ENCODE measurements around the gene RDH13. TPM values are rescaled to one million over a fixed set of nuclear protein-coding genes. Genes with fewer than 3 reads are reported as not detected.
A peak's percentile ranks its signal among the peaks of the same experiment; 100 is the strongest.

The RDH13 gene
- total and polyA plus RNA-seq, 4 donors: 8.9 to 11.7 (median 9.5) TPM

GRCh38 chr19:55089342-55089944, 26.5 kb upstream of the RDH13 start:
- H3K9me3 ChIP-seq (ENCODE audit: control insufficient read depth in 4 of 4, low read length in 3 of 4): no peaks in the 10 kb centered on the region
- no peak overlapping the region for H3K4me3 ChIP-seq (ENCODE audit: low read depth in 1 of 3, low read length in 3 of 3)
- H3K27ac ChIP-seq (ENCODE audit: low read depth in 1 of 2, low read length in 2 of 2): no peak overlapping the region
- H3K4me1 ChIP-seq (ENCODE audit: control insufficient read depth in 4 of 4, insufficient read depth in 4 of 4, low read length in 3 of 4): peaks cover 3 to 16% (median 10%) of the 10 kb centered on the region in 4 donors
- H3K9ac ChIP-seq (ENCODE audit: low read depth in 1 of 2, low read length in 2 of 2): no peak overlapping the region
- TF ChIP-seq MAX (IDR thresholded peaks at IDR 0.05): no peak
- TF ChIP-seq HNF4A (conservative IDR thresholded peaks at IDR 0.05): no peak
- TF ChIP-seq ATF3 (IDR thresholded peaks at IDR 0.05): no peak
- no peak for TF ChIP-seq REST (IDR thresholded peaks at IDR 0.05)
- TF ChIP-seq HNF4G (IDR thresholded peaks at IDR 0.05): no peak
- TF ChIP-seq FOXA1 (IDR thresholded peaks at IDR 0.05): no peak
- TF ChIP-seq ZBTB33 (IDR thresholded peaks at IDR 0.05): no peak
- no peak for TF ChIP-seq NR2F2 (IDR thresholded peaks at IDR 0.05)
- WGBS: 95% methylated on average over 3 of the region's 3 CpGs
- DNase-seq (ENCODE audit: low spot score): no peak
- H3K27me3 ChIP-seq (ENCODE audit: control insufficient read depth in 4 of 4, insufficient read depth in 4 of 4, low read length in 3 of 4): peaks cover 0 to 2% (median 0%) of the 10 kb centered on the region in 4 donors
- H3K36me3 ChIP-seq (ENCODE audit: control insufficient read depth in 4 of 4, insufficient read depth in 3 of 4, low read depth in 1 of 4, low read length in 3 of 4): peaks cover 0 to 18% (median 7%) of the 10 kb centered on the region in 4 donors

- no peak for TF ChIP-seq ZBTB33 (IDR thresholded peaks at IDR 0.05)
- peak; percentile 55 for TF ChIP-seq CTCF (IDR thresholded peaks at IDR 0.05; ENCODE audit: low read depth, low read length, missing input control)
- Histone ChIP-seq H3K36me3 (ENCODE audit: control insufficient read depth in 4 of 4, insufficient read depth in 3 of 4, low read depth in 1 of 4, low read length in 3 of 4) (peaks cover 0 to 16% (median 7%) of the 10 kb centered on the region in 4 donors), H3K9me3 (ENCODE audit: control insufficient read depth in 4 of 4, low read length in 3 of 4) (no peaks in the 10 kb centered on the region), H3K27ac (ENCODE audit: low read depth in 1 of 2, low read length in 2 of 2) (no peak overlapping the region), H3K27me3 (ENCODE audit: control insufficient read depth in 4 of 4, insufficient read depth in 4 of 4, low read length in 3 of 4) (peaks cover 0 to 5% (median under 1%) of the 10 kb centered on the region in 4 donors), H3K9ac (ENCODE audit: low read depth in 1 of 2, low read length in 2 of 2) (no peak overlapping the region), H3K4me1 (ENCODE audit: control insufficient read depth in 4 of 4, insufficient read depth in 4 of 4, low read length in 3 of 4) (peaks cover 3 to 16% (median 10%) of the 10 kb centered on the region in 4 donors), H3K4me3 (ENCODE audit: low read depth in 1 of 3, low read length in 3 of 3) (no peak overlapping the region)
- DNase-seq (ENCODE audit: low spot score): peak; percentile 85
- 54% methylated on average over 18 of the region's 18 CpGs for WGBS
Observed at GRCh38 chr19:55088543-55089341, 25.8 kb upstream of the RDH13 start.
